Measurements from ENCODE around the gene CBFB. TPM values are rescaled to one million over a fixed set of nuclear protein-coding genes. Genes with fewer than 3 reads are reported as not detected.

The CBFB gene
- total and polyA plus RNA-seq, 7 experiments from 2014 or later: 53.2 to 223 (median 81.2) TPM

- Histone ChIP-seq H3K4me3 (ENCODE audit: low read length) (no peak overlapping the region), H3K9me3 (ENCODE audit: control insufficient read depth in 2 of 3, low read length in 3 of 3) (no peaks in the 10 kb centered on the region), H3K4me1 (ENCODE audit: control insufficient read depth in 2 of 2, insufficient read depth in 2 of 2, low read length in 2 of 2) (no peaks in the 10 kb centered on the region), H3K27me3 (ENCODE audit: control insufficient read depth in 2 of 2, insufficient read depth in 2 of 2, low read length in 2 of 2) (no peaks in the 10 kb centered on the region), H3K27ac (ENCODE audit: low read depth, low read length) (no peak overlapping the region), H3K36me3 (ENCODE audit: control insufficient read depth in 2 of 3, insufficient read depth in 3 of 3, low read length in 3 of 3) (peaks cover 5 to 14% (median 6%) of the 10 kb centered on the region in 3 experiments)
- Mint-ChIP-seq H3K4me1 (peaks cover 0 to 18% (median 1%) of the 10 kb centered on the region in 7 donors), H3K36me3 (peaks cover 0 to 19% (median 8%) of the 10 kb centered on the region in 5 donors), H3K27me3 (no peaks in the 10 kb centered on the region), H3K9me3 (no peaks in the 10 kb centered on the region), H3K4me3 (no peak overlapping the region), H3K27ac (no peak overlapping the region)
- intact Hi-C loops (cut with micrococcal nuclease): no loop called here
- ChIA-PET POLR2A (interaction anchor here (0.6 kb wide), 1 partner anchor 614 kb away, joined by 4 read pairs; no protein-coding TSS in a partner anchor), CTCF (no interaction called here)
- ATAC-seq (no peak), DNase-seq (no peak)
Observed at GRCh38 chr16:67077871-67078270, 48.9 kb downstream of the CBFB start.

- Histone ChIP-seq H3K4me1 (ENCODE audit: control insufficient read depth in 2 of 2, insufficient read depth in 2 of 2, low read length in 2 of 2) (no peaks in the 10 kb centered on the region), H3K36me3 (ENCODE audit: control insufficient read depth in 2 of 3, insufficient read depth in 3 of 3, low read length in 3 of 3) (peaks cover 0 to 5% (median 0%) of the 10 kb centered on the region in 3 experiments), H3K27ac (ENCODE audit: low read depth, low read length) (no peak overlapping the region), H3K4me3 (ENCODE audit: low read length) (no peak overlapping the region), H3K9me3 (ENCODE audit: control insufficient read depth in 2 of 3, low read length in 3 of 3) (no peaks in the 10 kb centered on the region), H3K27me3 (ENCODE audit: control insufficient read depth in 2 of 2, insufficient read depth in 2 of 2, low read length in 2 of 2) (no peaks in the 10 kb centered on the region)
- intact Hi-C loops (cut with micrococcal nuclease): no loop called here
- ATAC-seq (no peak), DNase-seq (no peak)
- H3K27me3 Mint-ChIP-seq: no peaks in the 10 kb centered on the region
- CTCF ChIA-PET: interaction anchor here (0.6 kb wide), 1 partner anchor 14 kb away, joined by 3 read pairs; no protein-coding TSS in a partner anchor
- no peaks in the 10 kb centered on the region for H3K9me3 Mint-ChIP-seq
- H3K4me1 Mint-ChIP-seq: peaks cover 4 to 24% (median 10%) of the 10 kb centered on the region in 7 donors
- no peak overlapping the region for H3K27ac Mint-ChIP-seq
- H3K4me3 Mint-ChIP-seq: no peak overlapping the region
- peaks cover 3 to 20% (median 17%) of the 10 kb centered on the region in 5 donors for H3K36me3 Mint-ChIP-seq
- POLR2A ChIA-PET: interaction anchor here (0.6 to 0.7 kb wide), 2 partner anchors 12 to 64 kb away, joined by 3 read pairs; no protein-coding TSS in a partner anchor
Observed at GRCh38 chr16:67082100-67082499, 53.2 kb downstream of the CBFB start.

- Mint-ChIP-seq H3K4me3 (no peak overlapping the region), H3K9me3 (no peaks in the 10 kb centered on the region), H3K27ac (no peak overlapping the region), H3K4me1 (peaks cover 4 to 22% (median 10%) of the 10 kb centered on the region in 7 donors), H3K27me3 (no peaks in the 10 kb centered on the region), H3K36me3 (peaks cover 3 to 20% (median 17%) of the 10 kb centered on the region in 5 donors)
- no peak overlapping the region for H3K27ac ChIP-seq (ENCODE audit: low read depth, low read length)
- H3K9me3 ChIP-seq (ENCODE audit: control insufficient read depth in 2 of 3, low read length in 3 of 3): no peaks in the 10 kb centered on the region
- ChIA-PET CTCF (interaction anchor here (0.6 kb wide), 1 partner anchor 13 kb away, joined by 3 read pairs; no protein-coding TSS in a partner anchor), POLR2A (no interaction called here)
- intact Hi-C loops (cut with micrococcal nuclease): no loop called here
- H3K36me3 ChIP-seq (ENCODE audit: control insufficient read depth in 2 of 3, insufficient read depth in 3 of 3, low read length in 3 of 3): peaks cover 0 to 2% (median 0%) of the 10 kb centered on the region in 3 experiments
- H3K27me3 ChIP-seq (ENCODE audit: control insufficient read depth in 2 of 2, insufficient read depth in 2 of 2, low read length in 2 of 2): no peaks in the 10 kb centered on the region
- DNase-seq (no peak), ATAC-seq (no peak)
- no peaks in the 10 kb centered on the region for H3K4me1 ChIP-seq (ENCODE audit: control insufficient read depth in 2 of 2, insufficient read depth in 2 of 2, low read length in 2 of 2)
- no peak overlapping the region for H3K4me3 ChIP-seq (ENCODE audit: low read length)
Observed at GRCh38 chr16:67082891-67083290, 53.9 kb downstream of the CBFB start.

GRCh38 chr16:67084345-67085028 is 55.5 kb downstream of the CBFB start:
- Histone ChIP-seq H3K4me3 (ENCODE audit: low read length) (no peak overlapping the region), H3K27ac (ENCODE audit: low read depth, low read length) (no peak overlapping the region), H3K4me1 (ENCODE audit: control insufficient read depth in 2 of 2, insufficient read depth in 2 of 2, low read length in 2 of 2) (no peaks in the 10 kb centered on the region), H3K9me3 (ENCODE audit: control insufficient read depth in 2 of 3, low read length in 3 of 3) (no peaks in the 10 kb centered on the region), H3K36me3 (ENCODE audit: control insufficient read depth in 2 of 3, insufficient read depth in 3 of 3, low read length in 3 of 3) (no peaks in the 10 kb centered on the region), H3K27me3 (ENCODE audit: control insufficient read depth in 2 of 2, insufficient read depth in 2 of 2, low read length in 2 of 2) (no peaks in the 10 kb centered on the region)
- H3K4me1 Mint-ChIP-seq: peaks cover 4 to 20% (median 10%) of the 10 kb centered on the region in 7 donors
- H3K36me3 Mint-ChIP-seq: peaks cover 3 to 18% (median 15%) of the 10 kb centered on the region in 5 donors
- H3K27me3 Mint-ChIP-seq: no peaks in the 10 kb centered on the region
- H3K27ac Mint-ChIP-seq: no peak overlapping the region
- intact Hi-C loops (cut with micrococcal nuclease): no loop called here
- DNase-seq (no peak), ATAC-seq (no peak)
- H3K4me3 Mint-ChIP-seq: no peak overlapping the region
- H3K9me3 Mint-ChIP-seq: no peaks in the 10 kb centered on the region
- ChIA-PET POLR2A (no interaction called here), CTCF (no interaction called here)

- Mint-ChIP-seq H3K27me3 (no peaks in the 10 kb centered on the region), H3K27ac (peak overlapping the region in 2 of 9 donors; percentile 20 to 24), H3K4me3 (no peak overlapping the region), H3K36me3 (peaks cover 3 to 13% (median 11%) of the 10 kb centered on the region in 5 donors), H3K4me1 (peaks cover 3 to 20% (median 10%) of the 10 kb centered on the region in 7 donors), H3K9me3 (no peaks in the 10 kb centered on the region)
- H3K4me3 ChIP-seq (ENCODE audit: low read length): no peak overlapping the region
- intact Hi-C loops (cut with micrococcal nuclease): no loop called here
- H3K36me3 ChIP-seq (ENCODE audit: control insufficient read depth in 2 of 3, insufficient read depth in 3 of 3, low read length in 3 of 3): no peaks in the 10 kb centered on the region
- H3K4me1 ChIP-seq (ENCODE audit: control insufficient read depth in 2 of 2, insufficient read depth in 2 of 2, low read length in 2 of 2): no peaks in the 10 kb centered on the region
- CTCF ChIA-PET: interaction anchor here (1.2 kb wide), 1 partner anchor 19 kb away, joined by 4 read pairs; no protein-coding TSS in a partner anchor
- no peaks in the 10 kb centered on the region for H3K27me3 ChIP-seq (ENCODE audit: control insufficient read depth in 2 of 2, insufficient read depth in 2 of 2, low read length in 2 of 2)
- H3K27ac ChIP-seq (ENCODE audit: low read depth, low read length): no peak overlapping the region
- ATAC-seq (no peak), DNase-seq (no peak)
- no peaks in the 10 kb centered on the region for H3K9me3 ChIP-seq (ENCODE audit: control insufficient read depth in 2 of 3, low read length in 3 of 3)
- POLR2A ChIA-PET: interaction anchor here (0.8 to 1.1 kb wide), 2 partner anchors 12 to 58 kb away, joined by 3 read pairs; partner anchors contain the start of gene CBFB
Observed at GRCh38 chr16:67086822-67087221, 57.9 kb downstream of the CBFB start.

GRCh38 chr16:67087291-67087690 is 58.3 kb downstream of the CBFB start:
- no peak overlapping the region for H3K4me3 Mint-ChIP-seq
- DNase-seq: no peak
- Histone ChIP-seq H3K4me1 (ENCODE audit: control insufficient read depth in 2 of 2, insufficient read depth in 2 of 2, low read length in 2 of 2) (no peaks in the 10 kb centered on the region), H3K4me3 (ENCODE audit: low read length) (no peak overlapping the region), H3K9me3 (ENCODE audit: control insufficient read depth in 2 of 3, low read length in 3 of 3) (no peaks in the 10 kb centered on the region), H3K27ac (ENCODE audit: low read depth, low read length) (no peak overlapping the region), H3K27me3 (ENCODE audit: control insufficient read depth in 2 of 2, insufficient read depth in 2 of 2, low read length in 2 of 2) (no peaks in the 10 kb centered on the region), H3K36me3 (ENCODE audit: control insufficient read depth in 2 of 3, insufficient read depth in 3 of 3, low read length in 3 of 3) (no peaks in the 10 kb centered on the region)
- no peak for ATAC-seq
- no peaks in the 10 kb centered on the region for H3K9me3 Mint-ChIP-seq
- peaks cover 3 to 23% (median 10%) of the 10 kb centered on the region in 7 donors for H3K4me1 Mint-ChIP-seq
- CTCF ChIA-PET: no interaction called here
- intact Hi-C loops (cut with micrococcal nuclease): no loop called here
- peaks cover 3 to 15% (median 11%) of the 10 kb centered on the region in 5 donors for H3K36me3 Mint-ChIP-seq
- H3K27me3 Mint-ChIP-seq: no peaks in the 10 kb centered on the region
- H3K27ac Mint-ChIP-seq: no peak overlapping the region
- POLR2A ChIA-PET: interaction anchor here (0.8 kb wide), 1 partner anchor 12 kb away, joined by 3 read pairs; no protein-coding TSS in a partner anchor
